HG03103 (cell line): ENCODE data around the gene TBC1D9.

Experiments used
- ATAC-seq: cut with Tn5 transposase; IDR thresholded peaks from one replicate; pipeline ENCODE4 v1.9.1; 2021; ENCODE audit warnings: low read depth; ENCODE audit not compliant: unreplicated experiment

TBC1D9 gene

DNA sequence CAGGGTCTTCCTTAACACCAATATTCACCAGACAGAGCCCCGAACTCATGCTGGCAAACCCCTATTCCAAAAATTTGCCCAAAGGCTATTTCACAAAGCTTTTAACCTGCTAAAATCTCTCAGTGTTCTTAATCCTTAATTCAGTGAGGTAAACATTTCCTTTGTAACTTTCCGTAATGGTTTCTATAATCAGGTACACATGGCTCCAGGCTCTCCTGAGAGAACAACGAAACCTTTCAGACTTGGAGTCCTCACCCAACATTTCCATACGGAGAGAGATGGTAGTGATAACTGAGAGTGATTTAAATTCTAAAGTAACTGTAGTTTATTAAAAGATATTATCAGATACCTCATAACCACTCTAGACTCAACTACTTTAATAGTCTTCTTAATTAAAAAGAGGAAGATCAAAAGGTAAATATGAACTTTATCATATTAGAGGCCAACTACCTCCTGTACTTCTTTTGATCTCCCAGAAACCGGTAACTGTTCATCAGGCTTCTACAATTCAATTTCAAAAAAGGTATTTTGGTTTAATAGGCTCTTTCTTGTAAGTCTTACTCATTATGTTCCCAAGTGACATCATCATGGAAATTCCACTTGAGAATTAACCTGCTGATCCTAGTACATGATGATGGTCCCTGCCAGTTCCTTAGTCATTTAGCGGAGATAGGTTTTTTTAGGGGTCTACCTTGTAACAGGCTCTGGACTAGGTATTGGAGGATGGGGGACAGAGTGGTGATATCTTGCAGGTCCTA lies 96.1 kb downstream of the TBC1D9 start:
- ATAC-seq: no peak

DNA sequence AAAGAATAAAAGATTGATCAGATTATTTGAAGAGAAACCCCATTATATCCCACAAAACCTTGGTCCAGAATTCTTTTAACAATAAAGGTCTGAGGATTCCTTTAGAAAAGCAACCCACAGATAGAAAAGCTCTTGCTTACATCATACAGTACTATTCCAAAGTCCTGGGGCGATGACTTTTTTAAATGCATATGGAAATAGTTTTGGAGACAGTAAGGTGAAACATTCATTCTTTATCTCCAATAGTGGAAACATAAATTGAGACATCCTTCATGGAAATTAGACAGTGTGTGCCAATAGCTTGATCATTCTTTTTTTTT lies 101.7 kb downstream of the TBC1D9 start:
- ATAC-seq: no peak

DNA sequence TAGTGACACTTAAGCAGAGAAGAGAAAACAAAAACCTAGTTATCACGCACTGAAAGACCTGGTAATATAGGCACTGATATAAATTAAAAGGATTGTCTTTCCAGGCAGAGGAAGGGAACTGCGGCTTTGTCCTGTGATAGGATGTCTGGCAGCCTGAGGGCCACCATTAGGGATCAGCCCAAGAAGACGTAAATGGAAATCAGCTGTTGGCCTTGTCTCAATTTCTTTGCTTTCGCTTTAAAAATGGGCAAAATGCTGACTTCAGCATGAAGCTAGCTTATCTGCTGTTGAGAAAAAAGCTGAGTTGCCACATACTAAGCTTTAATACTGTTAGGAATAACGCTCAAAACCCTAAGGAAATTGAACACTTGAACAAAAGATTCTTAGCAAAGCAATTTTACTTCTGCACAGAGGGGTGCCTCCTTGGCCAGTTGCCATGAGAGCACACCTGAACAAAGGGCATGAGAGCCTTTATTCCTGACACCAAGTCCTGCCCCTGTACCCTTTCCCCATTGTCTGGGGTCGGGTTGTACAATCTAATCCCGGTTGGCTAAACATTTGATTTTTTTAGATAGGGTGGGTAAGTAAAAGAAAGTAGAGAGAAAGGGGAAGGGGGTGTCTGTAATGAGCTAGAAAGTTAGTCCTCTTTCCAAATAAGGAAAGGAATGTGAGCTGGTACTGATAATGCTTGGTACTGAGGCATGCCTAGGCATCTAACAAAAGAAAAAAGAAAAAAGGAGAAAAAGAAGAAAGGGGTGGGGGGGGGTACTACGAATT lies 102.3 kb downstream of the TBC1D9 start:
- no peak for ATAC-seq

DNA sequence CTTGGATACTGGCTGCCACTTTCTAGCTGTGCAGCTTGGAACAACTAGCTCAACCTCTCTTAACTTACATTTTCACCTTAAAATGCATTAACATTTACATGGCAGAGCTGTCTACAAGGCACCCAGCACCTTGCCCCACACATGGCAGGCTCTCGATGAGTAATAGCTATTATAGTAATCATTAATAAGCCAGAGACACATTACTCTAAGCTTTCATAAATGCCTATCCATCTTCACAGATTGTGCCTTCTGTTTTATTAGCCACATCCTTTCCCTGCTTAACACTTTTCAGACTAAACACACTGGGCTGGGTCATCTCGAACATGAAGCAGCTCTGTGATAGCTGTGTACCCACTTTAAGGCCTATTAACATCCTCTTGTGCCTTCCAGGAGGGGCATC lies 103.6 kb downstream of the TBC1D9 start:
- ATAC-seq: no peak

DNA sequence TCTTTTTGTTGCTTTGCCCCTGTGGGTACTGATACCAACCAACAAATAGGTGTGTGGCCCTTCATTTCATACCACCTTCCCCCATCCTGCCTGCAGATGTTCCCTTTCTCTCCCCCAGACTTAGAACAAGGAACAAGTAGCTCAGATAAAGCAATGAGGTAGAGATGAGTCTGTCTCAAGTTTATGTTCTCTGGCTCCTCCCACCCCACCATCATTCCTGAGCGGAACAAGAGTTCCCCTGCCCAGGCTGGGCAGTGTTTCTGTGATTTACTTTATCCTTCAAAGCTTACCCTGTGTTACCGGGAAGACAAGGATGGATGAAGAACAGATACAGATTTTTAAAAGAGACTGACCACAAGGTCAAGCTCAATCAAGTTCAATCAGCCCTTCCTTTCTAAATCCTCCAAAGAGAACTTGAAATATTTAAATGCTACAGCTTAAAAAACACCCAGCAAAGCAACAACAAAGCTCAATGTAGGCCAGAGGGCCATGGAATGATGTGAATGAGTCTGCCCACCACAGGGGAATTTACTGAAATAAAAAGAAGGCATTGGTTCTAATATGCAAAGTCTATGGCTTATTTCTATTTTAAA lies 107.4 kb downstream of the TBC1D9 start:
- ATAC-seq: no peak

- no peak for ATAC-seq
Measured at GRCh38 chr4:140645614-140646412, 110.4 kb downstream of the TBC1D9 start.

DNA sequence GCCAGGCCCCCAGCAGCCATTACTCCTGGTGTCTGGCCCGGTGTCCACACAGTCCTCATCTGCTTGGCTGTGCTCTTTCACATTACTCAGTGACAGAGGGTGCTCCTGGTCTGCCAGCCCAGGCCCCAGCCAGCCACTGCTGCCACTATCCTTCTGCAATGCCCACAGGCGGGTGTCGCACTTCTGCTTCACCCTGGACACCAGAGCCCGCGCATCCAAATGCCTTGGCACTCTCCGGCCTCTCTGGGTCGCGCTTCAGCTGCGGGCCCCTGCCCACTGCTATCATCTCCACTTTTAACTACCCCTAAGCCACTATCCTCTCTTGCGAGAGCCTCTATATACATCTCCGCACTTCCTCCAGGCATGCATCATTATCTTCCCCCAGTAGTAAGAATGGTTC lies 111.0 kb downstream of the TBC1D9 start:
- no peak for ATAC-seq

- ATAC-seq: no peak
Measured at GRCh38 chr4:140644470-140645185, 111.6 kb downstream of the TBC1D9 start.

GRCh38 chr4:140643571-140644055 lies 112.6 kb downstream of the TBC1D9 start:
- ATAC-seq: no peak

DNA sequence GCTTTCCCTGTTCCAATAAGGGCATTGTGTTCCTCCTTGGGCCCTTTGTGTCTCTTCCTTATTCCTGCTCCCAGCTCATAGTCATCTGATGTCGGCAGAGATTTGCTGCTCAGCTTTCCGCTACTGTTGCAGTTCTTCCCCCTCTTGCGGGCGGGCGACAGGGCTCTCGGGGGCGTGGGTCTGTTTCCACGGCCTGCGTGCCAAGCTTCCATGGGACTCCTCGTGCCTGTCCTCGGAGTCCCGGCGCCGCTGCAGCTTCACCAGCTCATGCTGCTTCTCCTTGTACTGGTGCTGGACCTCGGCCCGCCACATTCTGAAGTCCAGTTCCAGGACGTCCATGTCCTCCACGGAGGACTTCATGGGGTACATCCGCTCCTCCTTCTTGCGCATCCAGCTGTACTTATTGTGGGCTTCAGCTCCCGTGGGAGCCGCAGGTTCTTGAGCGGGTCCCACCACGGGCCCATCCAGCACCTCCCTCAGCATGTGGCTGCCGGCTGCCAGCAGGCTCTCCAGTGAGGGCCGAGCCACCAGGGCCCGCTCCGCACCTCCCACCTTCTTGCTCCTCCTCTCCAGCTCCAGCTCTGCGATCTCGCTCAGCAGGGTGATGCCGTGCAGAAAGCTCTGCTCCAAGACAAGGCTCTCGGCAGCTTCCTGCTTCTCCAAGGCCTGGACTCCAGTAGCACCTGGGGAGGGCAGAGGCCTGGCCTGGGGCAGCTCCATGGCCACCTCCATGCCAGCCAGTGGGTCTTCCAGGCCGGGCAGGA lies 113.3 kb downstream of the TBC1D9 start:
- no peak for ATAC-seq

DNA sequence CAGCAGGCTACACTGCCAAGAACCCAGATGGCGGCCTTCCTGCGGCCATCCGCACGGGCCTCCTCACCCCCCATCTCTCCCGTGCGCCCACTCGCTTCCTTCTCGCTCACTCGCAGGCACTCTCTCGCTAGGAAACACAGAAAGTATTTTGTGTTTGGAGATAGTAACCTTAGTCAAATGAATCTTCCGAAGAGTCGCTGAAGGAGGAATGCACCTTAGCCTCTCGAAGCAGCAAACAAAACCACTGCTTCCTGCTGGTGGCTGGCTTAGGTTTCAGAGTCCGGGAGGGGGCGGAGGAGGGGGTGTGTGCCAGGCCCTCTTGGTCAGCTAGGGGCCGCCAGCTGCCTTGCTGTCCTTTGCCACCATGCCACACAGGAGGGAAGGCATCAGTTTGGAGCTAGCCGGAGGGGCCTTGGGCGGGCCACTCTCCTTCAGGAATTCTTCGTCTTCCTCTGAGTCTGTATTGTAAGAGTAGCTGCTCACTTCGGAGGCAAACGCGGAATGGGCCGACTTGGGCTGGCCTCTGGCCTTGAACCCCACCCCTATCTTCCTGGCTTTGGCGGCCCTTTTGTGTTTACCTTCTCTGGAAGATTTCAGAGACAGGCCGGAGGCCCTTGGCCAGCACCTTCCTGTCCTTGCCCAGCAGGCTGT lies 114.3 kb downstream of the TBC1D9 start:
- no peak for ATAC-seq

DNA sequence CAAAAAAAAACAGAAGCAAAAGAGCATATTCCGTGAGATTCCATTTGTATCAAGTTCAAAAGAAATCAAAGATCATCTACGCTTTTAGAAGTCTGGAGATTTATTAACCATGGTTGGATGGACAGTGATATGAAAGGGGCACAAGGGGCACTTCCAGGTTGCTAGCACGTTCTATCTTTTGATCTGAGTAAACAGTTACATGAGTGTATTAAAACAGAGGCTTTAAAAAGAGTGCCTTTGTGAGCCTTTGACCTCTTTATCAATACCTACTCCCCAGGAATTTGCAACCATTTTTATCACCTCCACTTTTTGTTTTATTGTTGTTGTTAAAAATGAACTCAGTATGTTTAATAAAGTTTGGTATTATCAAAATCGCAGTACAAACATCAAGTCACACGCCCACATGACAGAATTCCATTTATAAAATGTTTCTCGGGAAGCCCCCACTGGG lies 115.1 kb downstream of the TBC1D9 start:
- no peak for ATAC-seq

GRCh38 chr4:140640150-140640748 lies 115.9 kb downstream of the TBC1D9 start:
- ATAC-seq: no peak

- no peak for ATAC-seq
Measured at GRCh38 chr4:140639066-140639465, 117.1 kb downstream of the TBC1D9 start.

- peak; percentile 88 for ATAC-seq
Measured at GRCh38 chr4:140637836-140638235, 118.3 kb downstream of the TBC1D9 start.

- no peak for ATAC-seq
Measured at GRCh38 chr4:140635606-140636005, 120.6 kb downstream of the TBC1D9 start.

GRCh38 chr4:140633951-140634350 lies 122.2 kb downstream of the TBC1D9 start:
- ATAC-seq: no peak

DNA sequence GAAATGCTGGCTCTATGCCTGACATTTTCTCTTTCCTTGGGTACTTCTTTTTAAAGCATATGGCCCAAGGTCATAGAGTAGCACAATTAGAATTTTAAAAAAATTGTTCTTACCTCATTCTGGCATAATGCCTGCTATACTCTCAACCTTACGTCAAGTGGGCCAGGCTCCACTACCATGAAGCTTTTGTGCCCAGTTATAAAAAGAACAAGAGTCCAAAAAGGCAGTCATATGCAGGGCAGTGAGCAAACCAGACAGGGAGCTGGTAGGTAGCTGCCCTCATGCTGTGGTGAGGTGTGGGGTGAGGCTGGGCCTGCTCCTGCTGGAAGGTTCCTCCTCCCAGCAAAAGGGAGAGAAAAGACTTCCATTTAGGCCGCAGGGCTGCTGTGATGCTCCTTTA lies 123.1 kb downstream of the TBC1D9 start:
- ATAC-seq: no peak

DNA sequence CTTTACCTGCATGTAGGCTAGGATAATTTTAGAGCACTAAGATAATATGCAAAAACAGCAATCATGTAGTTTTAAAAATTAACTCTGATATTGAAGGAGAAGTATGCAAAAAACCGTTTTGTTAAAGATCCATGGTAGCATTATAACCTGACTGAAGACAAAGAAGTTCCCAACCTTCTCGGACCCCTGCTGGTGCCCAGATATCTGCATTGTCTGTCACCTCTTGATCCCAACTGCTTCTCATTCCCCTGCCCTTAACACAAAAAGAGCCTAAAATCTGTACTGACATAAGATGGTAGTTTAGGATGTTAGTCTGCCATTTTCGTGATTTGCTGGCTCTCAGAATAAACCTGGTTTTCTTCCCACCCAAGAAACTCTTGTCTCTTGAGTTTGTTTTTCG lies 125.9 kb downstream of the TBC1D9 start:
- ATAC-seq: no peak
